Ureter (tissue), 1 donor: Measurements from ENCODE around the gene LMOD1. TPM values are rescaled to one million over a fixed set of nuclear protein-coding genes. Genes with fewer than 3 reads are reported as not detected.
"Not testable (repeated sequence)": the region's sequence is repeated elsewhere in the genome, so short reads cannot be mapped to it uniquely, and the experiment has no call there.

Experiments used
- DNase-seq: peaks from one replicate; pipeline ENCODE4 v3.0.0-alpha.2; 2020; ENCODE audit warnings: low spot score
- total RNA-seq: library from RNA; stranded (reverse); gene quantifications from one replicate; pipeline ENCODE4 v1.2.4, GENCODE V29; 2023
- donor health status: DM: yes; HTN: yes; CAD: no.

The LMOD1 gene
- total RNA-seq, 1 donor from 2014 or later: 123 TPM

DNA sequence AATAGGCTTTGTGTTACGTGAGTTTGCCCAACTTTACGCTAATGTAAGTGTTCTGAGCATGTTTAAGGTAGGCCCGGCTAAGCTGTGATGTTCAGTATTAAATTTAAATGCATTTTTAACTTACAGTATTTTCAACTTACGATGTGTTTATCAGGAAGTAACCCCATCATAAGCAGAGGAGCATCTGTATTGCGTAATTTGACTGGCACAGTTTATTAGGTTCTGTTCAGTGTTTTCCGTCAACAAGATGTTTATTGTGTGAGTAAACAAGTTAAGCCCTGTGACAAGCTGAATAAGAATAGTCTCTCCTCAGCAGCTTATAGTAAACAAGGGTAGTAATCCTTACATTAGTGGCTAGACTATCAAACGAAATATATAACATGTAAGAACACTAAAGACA is 84.9 kb downstream of the LMOD1 start:
- no peak for DNase-seq

DNA sequence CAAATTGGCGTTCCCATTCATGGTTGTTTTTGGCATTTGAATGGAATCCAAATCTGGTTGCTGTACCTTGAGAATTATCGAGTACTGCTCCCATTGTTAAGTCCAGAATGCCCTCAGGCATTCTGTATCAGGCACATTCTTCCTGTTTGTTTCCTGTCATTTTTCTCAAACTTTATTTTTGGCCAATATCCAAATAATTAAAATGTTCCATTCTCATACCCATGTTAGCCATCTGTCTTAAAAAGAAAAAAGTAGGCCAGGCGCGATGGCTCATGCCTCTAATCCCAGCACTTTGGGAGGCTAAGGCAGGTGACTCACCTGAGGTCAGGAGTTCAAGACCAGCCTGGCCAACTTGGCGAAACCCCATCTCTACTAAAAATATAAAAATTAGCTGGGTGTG is 86.9 kb downstream of the LMOD1 start:
- no peak for DNase-seq

DNA sequence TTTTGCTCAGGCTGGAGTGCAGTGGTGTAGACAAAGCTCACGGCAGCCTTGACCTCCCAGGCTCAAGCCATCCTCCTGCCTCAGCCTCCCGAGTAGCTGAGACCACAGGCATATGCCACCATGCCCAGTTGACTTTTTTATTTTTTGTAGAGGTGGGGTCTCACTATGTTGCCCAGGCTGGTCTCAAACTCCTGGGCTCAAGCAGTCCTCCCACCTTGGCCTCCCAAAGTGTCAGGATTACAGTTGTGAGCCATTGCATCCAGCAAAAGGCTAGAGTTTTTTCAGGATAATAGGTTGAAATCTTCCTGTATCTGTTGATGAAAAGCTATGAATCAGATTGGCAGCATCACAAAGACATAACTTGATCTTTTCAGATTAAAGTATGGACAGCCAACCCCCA is 89.6 kb downstream of the LMOD1 start:
- DNase-seq: not testable (repeated sequence)

DNA sequence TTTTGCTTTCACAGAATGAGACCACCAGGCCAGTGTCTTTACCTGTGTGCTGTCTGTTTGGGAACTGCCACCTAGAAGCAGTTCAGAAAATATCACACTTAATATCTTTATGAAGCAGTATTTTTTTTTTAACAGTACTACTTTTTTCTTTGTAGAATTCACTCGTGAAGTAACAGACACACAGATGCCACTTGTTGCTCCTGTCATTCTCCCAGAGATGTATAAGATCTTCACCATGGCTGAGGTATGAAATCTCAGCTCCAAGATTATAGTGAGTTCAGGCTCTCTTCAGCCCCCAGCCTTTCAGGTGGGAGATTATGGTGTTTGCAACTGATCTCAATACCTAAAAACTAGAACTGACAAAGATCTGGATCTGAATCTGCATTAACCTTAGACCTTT is 94.4 kb downstream of the LMOD1 start:
- DNase-seq: no peak

DNA sequence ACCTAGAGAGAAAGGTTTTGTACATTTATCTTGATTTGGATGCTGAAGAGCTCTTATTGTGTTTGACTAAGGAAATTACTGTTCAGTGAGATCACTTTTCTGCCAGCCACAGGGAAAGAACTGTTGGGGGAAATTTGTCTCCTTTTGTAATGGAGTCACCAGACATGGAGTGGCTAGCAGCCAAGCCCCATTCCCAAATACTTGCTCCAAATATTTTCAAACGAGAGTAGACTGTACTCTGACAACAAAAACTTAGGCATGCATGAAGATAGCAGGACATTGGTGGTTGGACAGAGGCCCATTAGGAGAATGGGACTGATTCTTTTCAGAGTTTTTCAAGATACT is 96.3 kb downstream of the LMOD1 start:
- DNase-seq: no peak

DNA sequence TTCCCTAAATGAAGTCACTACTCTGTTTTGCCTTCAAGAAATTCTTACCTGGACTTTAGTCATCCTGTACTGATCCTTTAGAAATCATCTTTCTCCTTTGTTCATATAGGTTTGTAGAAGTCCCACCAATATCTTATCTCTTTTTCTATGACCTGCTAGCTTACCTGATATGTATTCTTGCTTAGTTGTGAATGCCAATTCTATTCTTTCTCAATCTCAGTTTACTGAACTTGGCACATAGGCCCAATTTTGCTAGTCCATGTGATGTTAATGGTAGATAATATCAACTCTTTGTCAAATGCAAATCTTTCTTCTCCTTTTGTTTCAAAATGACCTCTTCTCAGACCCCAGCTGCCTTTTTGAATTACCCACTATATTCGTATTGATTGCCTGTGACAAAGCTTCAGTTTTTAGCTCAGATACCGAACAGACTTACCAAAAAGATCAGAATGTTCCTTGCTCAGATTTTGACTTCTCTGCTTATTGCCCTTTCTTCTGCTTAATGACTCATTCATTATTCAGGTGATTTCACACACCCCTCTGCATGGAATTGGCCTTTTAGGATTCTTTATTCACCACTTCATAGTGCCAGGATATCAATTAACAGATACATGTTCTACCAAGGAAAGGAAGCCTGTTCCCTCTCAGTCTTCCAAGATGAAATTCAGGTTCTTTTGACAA is 96.8 kb downstream of the LMOD1 start:
- DNase-seq: no peak

DNA sequence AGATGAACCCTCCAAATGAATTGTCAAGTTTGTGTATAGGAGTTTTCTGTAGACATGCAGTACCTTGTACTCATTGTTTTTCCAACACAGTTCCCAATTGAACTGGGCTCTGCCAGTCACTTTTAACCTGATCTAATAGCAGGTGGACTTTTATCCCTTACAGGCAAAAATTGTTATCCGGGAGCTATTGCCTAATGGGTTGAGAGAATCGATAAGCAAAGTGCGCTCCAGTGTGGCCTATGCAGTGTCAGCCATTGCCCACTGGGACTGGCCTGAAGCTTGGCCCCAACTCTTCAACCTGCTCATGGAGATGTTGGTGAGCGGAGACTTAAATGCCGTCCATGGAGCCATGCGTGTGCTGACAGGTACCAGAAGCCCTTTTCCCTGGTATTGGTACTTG is 98.1 kb downstream of the LMOD1 start:
- DNase-seq: no peak

DNA sequence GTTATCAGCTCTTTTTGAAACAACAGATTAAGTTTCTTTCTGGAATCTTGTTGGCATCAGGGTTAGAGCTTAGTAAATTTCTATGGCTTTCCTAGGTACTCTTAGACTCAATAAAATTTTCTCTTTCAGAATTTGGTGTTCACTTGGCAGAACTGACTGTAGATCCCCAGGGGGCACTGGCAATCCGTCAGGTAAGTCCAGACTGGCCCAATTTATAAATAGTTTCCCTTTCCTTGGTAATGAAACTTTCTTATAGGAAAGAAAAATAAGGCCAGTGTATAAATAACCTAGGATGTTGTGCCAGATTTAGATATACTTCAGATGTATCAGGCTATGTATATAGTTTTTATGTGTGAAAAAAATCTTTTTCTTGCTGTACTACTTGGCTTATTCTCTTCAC is 99.2 kb downstream of the LMOD1 start:
- DNase-seq: no peak

Other genes starting within 250 kb of the LMOD1 start
- gene IPO9, start 117.4 kb downstream of the LMOD1 start, total RNA-seq: 53.6 TPM
- gene SHISA4, start 57.6 kb downstream of the LMOD1 start, total RNA-seq: 11.6 TPM
- 41.4 TPM for gene TIMM17A, start 9.0 kb upstream of the LMOD1 start, total RNA-seq
- gene RNPEP, start 36.1 kb upstream of the LMOD1 start, total RNA-seq: 57.1 TPM
- 1,345 TPM for gene ELF3, start 64.0 kb upstream of the LMOD1 start, total RNA-seq
- gene GPR37L1, start 176.4 kb upstream of the LMOD1 start, total RNA-seq: 0.10 TPM
- gene ARL8A, start 198.2 kb upstream of the LMOD1 start, total RNA-seq: 79.5 TPM
- 4.2 TPM for gene PTPN7, start 214.1 kb upstream of the LMOD1 start, total RNA-seq
- 9.2 TPM for gene LGR6, start 247.3 kb upstream of the LMOD1 start, total RNA-seq